Posterior vena cava (tissue), 2 donors: ENCODE results near the gene RPL28. TPM values are rescaled to one million over a fixed set of nuclear protein-coding genes. Genes with fewer than 3 reads are reported as not detected.

Source experiments
- DNase-seq: peaks from one replicate; pipeline ENCODE4 v3.0.0-alpha.2; 2020; ENCODE audit warnings: low spot score
- intact Hi-C, 2 donors: fragments of 100-400 bp; cut with DNase I; formaldehyde crosslinking; loops; one replicate each; pipeline versions ENCODE4 v1.14.1 to v1.14.2; 2022 to 2023
- long read RNA-seq, 2 donors: library from polyadenylated mRNA; unstranded; transcript quantifications; one replicate each; pipeline ENCODE4 v2.0.0, GENCODE V29; 2020 to 2021
- total RNA-seq, 2 donors: library from RNA; stranded (reverse); fragmentation: NEBNext Ultra II Directional; extraction: Animal tissue kit (Norgen Biotek cat#: 25700); gene quantifications; one replicate each; pipeline ENCODE4 v1.2.1, GENCODE V29; 2021
- donor health status: DM: yes; HTN: yes; CAD: no.
- donor health status: DM: yes; HTN: yes; CAD: no.

RPL28 gene
- 1,000 to 10,000 TPM in 1 of 2 donors, 100 to 1,000 TPM in 1; 882 to 1,056 TPM for total RNA-seq
- long read RNA-seq, donor 1, full-length matches to known transcripts, result 60 of 66 reads
- long read RNA-seq, donor 1, partial matches to known transcripts, result 6 of 66 reads
- long read RNA-seq, donor 1, other reads (novel, unspliced or antisense), result 0 of 66 reads
- long read RNA-seq, donor 2, full-length matches to known transcripts, result 160 of 175 reads
- long read RNA-seq, donor 2, partial matches to known transcripts, result 9 of 175 reads
- long read RNA-seq, donor 2, other reads (novel, unspliced or antisense), result 6 of 175 reads

GRCh38 chr19:55385724-55386492 is at the start of gene RPL28:
Gene RPL28, plus strand, starts transcription at chr19:55385932. Its CDS starts 426 bp downstream, at chr19:55386358.
- DNase-seq, result peak; percentile 100
- intact Hi-C loops, result no loop called here

GRCh38 chr19:55336101-55336500 is 49.6 kb upstream of the RPL28 start:
- intact Hi-C loops, result no loop called here
- DNase-seq, result no peak

GRCh38 chr19:55339105-55339888 is 46.4 kb upstream of the RPL28 start, which contains the start of gene KMT5C:
Gene KMT5C, plus strand, starts transcription at chr19:55339876. Its CDS starts 2,061 bp downstream, at chr19:55341937.
- intact Hi-C loops, result no loop called here
- peak; percentile 100 for DNase-seq

- DNase-seq, result no peak
These were observed 45.6 kb upstream of the RPL28 start for GRCh38 chr19:55339889-55340783.

GRCh38 chr19:55340784-55341147 is 45.0 kb upstream of the RPL28 start:
- intact Hi-C loops, result no loop called here
- no peak for DNase-seq

More at GRCh38 chr19:55339889-55340783, 45.6 kb upstream of the RPL28 start:
- intact Hi-C loops, result no loop called here

GRCh38 chr19:55341171-55341588 is 44.6 kb upstream of the RPL28 start:
- no peak for DNase-seq
- intact Hi-C loops, result no loop called here

GRCh38 chr19:55341595-55342531 is 43.9 kb upstream of the RPL28 start:
- DNase-seq, result no peak
- intact Hi-C loops, result no loop called here

GRCh38 chr19:55344444-55344843 is 41.3 kb upstream of the RPL28 start:
- DNase-seq, result no peak
- intact Hi-C loops, result no loop called here

GRCh38 chr19:55345101-55345817 is 40.5 kb upstream of the RPL28 start:
- intact Hi-C loops, result no loop called here
- DNase-seq, result no peak

- DNase-seq, result peak; percentile 93
- intact Hi-C loops, result no loop called here
These were observed 39.7 kb upstream of the RPL28 start for GRCh38 chr19:55345818-55346724.

GRCh38 chr19:55346725-55347441 is 38.8 kb upstream of the RPL28 start:
- intact Hi-C loops, result no loop called here
- DNase-seq, result peak; percentile 87

GRCh38 chr19:55347442-55348009 is 38.2 kb upstream of the RPL28 start:
- intact Hi-C loops, result no loop called here
- no peak for DNase-seq

- intact Hi-C loops, result no loop called here
- DNase-seq, result no peak
These were observed 37.3 kb upstream of the RPL28 start for GRCh38 chr19:55348317-55349034.

GRCh38 chr19:55350620-55351315 is 35.0 kb upstream of the RPL28 start:
- DNase-seq, result no peak
- intact Hi-C loops, result no loop called here
